Testis (tissue), 2 donors: ENCODE data around the gene NOC2L.

Experiments used
- POLR2A ChIP-seq: fragments of 450-650 bp; IDR thresholded peaks from one replicate; pipeline ENCODE4 v1.6.1; 2017; ENCODE audit warnings: antibody characterized with exemption, mild to moderate bottlenecking, moderate library complexity
- TF ChIP-seq, protein P1 (sequence below), 3 experiments: fragments of 450-650 bp in 2 of 3; fragments of 200-600 bp in 1 of 3; sonication (generic) in 1 of 3; IDR thresholded peaks; one replicate each; pipeline ENCODE4 v1.5.1; 2016 to 2019; ENCODE audit warnings: antibody characterized with exemption in 3 of 3, mild to moderate bottlenecking in 2 of 3, moderate library complexity in 1 of 3

- TF ChIP-seq, protein P1, sequence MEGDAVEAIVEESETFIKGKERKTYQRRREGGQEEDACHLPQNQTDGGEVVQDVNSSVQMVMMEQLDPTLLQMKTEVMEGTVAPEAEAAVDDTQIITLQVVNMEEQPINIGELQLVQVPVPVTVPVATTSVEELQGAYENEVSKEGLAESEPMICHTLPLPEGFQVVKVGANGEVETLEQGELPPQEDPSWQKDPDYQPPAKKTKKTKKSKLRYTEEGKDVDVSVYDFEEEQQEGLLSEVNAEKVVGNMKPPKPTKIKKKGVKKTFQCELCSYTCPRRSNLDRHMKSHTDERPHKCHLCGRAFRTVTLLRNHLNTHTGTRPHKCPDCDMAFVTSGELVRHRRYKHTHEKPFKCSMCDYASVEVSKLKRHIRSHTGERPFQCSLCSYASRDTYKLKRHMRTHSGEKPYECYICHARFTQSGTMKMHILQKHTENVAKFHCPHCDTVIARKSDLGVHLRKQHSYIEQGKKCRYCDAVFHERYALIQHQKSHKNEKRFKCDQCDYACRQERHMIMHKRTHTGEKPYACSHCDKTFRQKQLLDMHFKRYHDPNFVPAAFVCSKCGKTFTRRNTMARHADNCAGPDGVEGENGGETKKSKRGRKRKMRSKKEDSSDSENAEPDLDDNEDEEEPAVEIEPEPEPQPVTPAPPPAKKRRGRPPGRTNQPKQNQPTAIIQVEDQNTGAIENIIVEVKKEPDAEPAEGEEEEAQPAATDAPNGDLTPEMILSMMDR (IDR thresholded peaks at IDR 0.05), result no peak
- no peak for TF ChIP-seq POLR2A
Observed at GRCh38 chr1:1006305-1007159, 47.5 kb upstream of the NOC2L start.
